Activated CD4-positive, alpha-beta T cell treated with anti-CD3 and anti-CD28 coated beads for 36 hours (primary cell): ENCODE results near the gene RIMBP2. TPM values are rescaled to one million over a fixed set of nuclear protein-coding genes. Genes with fewer than 3 reads are reported as not detected.

Experiments used
- ATAC-seq: fragments of 200-7000 bp; cut with Tn5 transposase; one replicate; pipeline ENCODE4 v1.10.0; 2021; ENCODE audit warnings: mild to moderate bottlenecking, moderate library complexity
- CTCF ChIA-PET: fragments of 350-600 bp; sonication (Branson Sonifier 250); formaldehyde crosslinking; loops from one replicate; lab custom pipeline; 2021; ENCODE audit warnings: antibody characterized with exemption; lab: Charles Lee
- POLR2A ChIA-PET: fragments of 350-600 bp; sonication (Branson Sonifier 250); formaldehyde crosslinking; loops from one replicate; lab custom pipeline; 2021; ENCODE audit warnings: antibody characterized with exemption, inconsistent platforms; lab: Charles Lee
- DNase-seq: peaks from one replicate; pipeline ENCODE4 v3.0.0-alpha.2; 2020
- H3K27ac Mint-ChIP-seq: one replicate; pipeline ENCODE4 v1.8.0; 2021; ENCODE audit warnings: mixed read lengths
- H3K27me3 Mint-ChIP-seq: one replicate; pipeline ENCODE4 v1.8.0; 2021; ENCODE audit warnings: mixed read lengths
- H3K36me3 Mint-ChIP-seq: one replicate; pipeline ENCODE4 v1.8.0; 2021; ENCODE audit warnings: low read depth, mixed read lengths
- H3K4me1 Mint-ChIP-seq: one replicate; pipeline ENCODE4 v1.8.0; 2021; ENCODE audit warnings: mixed read lengths
- H3K4me3 Mint-ChIP-seq: one replicate; pipeline ENCODE4 v1.8.0; 2021; ENCODE audit warnings: mild to moderate bottlenecking, moderate library complexity, mixed read lengths
- H3K9me3 Mint-ChIP-seq: one replicate; pipeline ENCODE4 v1.8.0; 2021; ENCODE audit warnings: low read depth, mixed read lengths
- intact Hi-C, 2 experiments: fragments of 100-400 bp; cut with DNase I in 1 of 2; cut with micrococcal nuclease in 1 of 2; formaldehyde crosslinking; loops; one replicate each; pipeline versions ENCODE4 v1.14.2 to v1.15.1; 2022 to 2024; cut with DNase I, micrococcal nuclease
- total RNA-seq, 2 experiments: library from RNA; stranded (reverse); gene quantifications; one replicate each; pipeline ENCODE4 v1.2.3, GENCODE V29; 2021

Gene RIMBP2
- total RNA-seq, 2 experiments from 2014 or later = not detected

DNA sequence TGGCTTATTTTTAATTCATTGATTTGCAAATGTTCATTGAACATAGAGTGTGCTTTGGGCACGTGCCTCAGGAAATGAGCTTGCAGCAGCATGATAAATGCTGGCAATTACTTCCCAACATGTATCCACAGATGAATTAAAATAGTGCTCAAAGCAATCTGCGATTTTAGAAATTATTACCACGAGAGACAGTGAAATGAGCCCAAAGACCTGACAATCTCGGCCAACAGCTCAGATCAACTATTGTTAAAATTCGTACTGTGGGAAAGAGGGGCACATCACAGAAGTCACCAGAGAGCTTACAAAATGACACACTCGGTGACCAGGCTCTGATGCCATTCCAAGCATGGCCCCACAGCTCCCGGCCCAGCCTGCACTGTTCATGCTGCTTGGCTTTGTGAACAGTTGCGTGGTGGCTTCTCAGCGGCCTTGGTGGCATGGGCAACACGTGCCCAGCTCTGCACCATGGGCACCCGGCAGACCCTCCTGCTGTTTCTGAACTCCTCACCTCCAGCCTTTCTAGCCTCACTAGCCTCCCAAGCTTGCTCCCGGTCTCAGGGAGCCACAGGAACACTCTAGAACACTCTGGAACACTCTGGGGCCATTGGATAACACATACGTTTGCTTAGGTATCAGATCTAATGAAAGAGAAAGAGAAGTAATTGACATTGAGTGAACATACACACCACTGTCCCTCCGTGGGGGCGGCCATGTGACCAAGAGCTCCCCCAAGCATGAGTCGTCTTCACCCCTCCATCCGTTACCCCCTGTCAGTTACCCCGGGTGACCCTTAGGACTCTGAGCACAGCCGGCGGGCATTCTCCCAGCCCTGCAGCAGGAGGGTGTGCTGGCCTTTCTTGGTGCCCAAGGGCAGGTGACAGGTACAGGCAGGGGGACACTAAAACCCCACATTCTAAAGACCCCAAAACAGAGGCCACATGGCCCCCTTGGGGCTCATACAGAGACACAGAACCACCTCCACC, 28.0 kb downstream of the RIMBP2 start:
- CTCF ChIA-PET = no interaction called here
- H3K9me3 Mint-ChIP-seq = no peaks in the 10 kb centered on the region

DNA sequence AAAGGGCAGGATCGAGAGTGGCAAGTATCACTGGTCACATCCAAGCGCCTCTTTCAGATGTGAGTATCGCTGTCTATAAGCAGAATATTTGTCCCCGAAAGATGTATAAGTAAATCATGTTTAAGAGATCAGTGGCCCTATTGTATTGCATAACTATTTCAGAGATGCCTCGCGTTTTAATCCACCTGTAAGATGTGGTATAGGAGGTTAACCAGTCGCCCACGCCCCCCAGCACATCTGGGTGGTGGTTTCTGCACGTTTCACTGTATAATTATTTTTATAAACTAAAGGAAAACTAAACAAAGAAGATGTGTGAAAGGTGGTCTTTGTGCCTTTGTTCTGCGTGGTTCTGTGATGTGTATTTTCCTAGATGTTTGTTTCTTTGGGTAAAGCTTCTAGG, 28.9 kb downstream of the RIMBP2 start:
- intact Hi-C loops = no loop called here
- Mint-ChIP-seq H3K27me3 (peaks cover 9% of the 10 kb centered on the region), H3K36me3 (no peaks in the 10 kb centered on the region), H3K4me3 (no peak overlapping the region), H3K27ac (no peak overlapping the region), H3K9me3 (no peaks in the 10 kb centered on the region), H3K4me1 (no peaks in the 10 kb centered on the region)
- ATAC-seq = no peak
- ChIA-PET POLR2A (no interaction called here), CTCF (no interaction called here)
- no peak for DNase-seq

More for the DNA sequence above, 28.0 kb downstream of the RIMBP2 start:
- no peaks in the 10 kb centered on the region for H3K36me3 Mint-ChIP-seq
- H3K4me3 Mint-ChIP-seq = no peak overlapping the region
- H3K4me1 Mint-ChIP-seq = no peaks in the 10 kb centered on the region
- intact Hi-C loops = no loop called here
- peaks cover 9% of the 10 kb centered on the region for H3K27me3 Mint-ChIP-seq
- DNase-seq = no peak
- H3K27ac Mint-ChIP-seq = no peak overlapping the region
- POLR2A ChIA-PET = no interaction called here
- no peak for ATAC-seq

DNA sequence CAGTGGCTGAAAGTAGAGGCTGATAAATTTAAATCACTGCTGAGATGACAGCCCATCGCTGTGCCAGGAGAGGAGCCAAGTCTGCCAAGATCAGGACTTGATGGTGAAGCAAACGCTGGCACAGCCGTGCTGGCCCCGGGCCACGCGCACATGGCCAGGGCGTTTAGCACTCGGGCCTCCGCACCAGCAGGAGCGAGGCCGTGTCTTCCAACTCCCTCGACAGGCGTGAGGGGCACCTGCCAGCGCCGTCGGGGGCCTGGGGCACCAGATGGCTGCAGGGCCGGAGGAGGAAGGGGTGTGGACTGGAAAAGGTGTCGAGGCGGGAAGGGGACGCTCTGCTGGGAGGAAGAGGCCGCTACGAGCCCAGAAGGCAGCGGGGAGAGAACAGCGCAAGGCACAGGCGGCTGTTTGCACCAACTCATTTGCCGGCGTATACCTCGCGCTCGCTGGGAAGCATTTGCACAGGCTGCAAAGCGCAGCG, 29.5 kb downstream of the RIMBP2 start:
- H3K4me1 Mint-ChIP-seq = no peaks in the 10 kb centered on the region
- H3K36me3 Mint-ChIP-seq = no peaks in the 10 kb centered on the region
- intact Hi-C loops = no loop called here
- no peaks in the 10 kb centered on the region for H3K9me3 Mint-ChIP-seq
- no peak for DNase-seq
- ChIA-PET CTCF (interaction anchor here (0.6 kb wide), 1 partner anchor 8 kb away, joined by 3 read pairs; no protein-coding TSS in a partner anchor), POLR2A (no interaction called here)
- H3K27me3 Mint-ChIP-seq = peaks cover 9% of the 10 kb centered on the region
- no peak for ATAC-seq
- no peak overlapping the region for H3K4me3 Mint-ChIP-seq
- no peak overlapping the region for H3K27ac Mint-ChIP-seq

DNA sequence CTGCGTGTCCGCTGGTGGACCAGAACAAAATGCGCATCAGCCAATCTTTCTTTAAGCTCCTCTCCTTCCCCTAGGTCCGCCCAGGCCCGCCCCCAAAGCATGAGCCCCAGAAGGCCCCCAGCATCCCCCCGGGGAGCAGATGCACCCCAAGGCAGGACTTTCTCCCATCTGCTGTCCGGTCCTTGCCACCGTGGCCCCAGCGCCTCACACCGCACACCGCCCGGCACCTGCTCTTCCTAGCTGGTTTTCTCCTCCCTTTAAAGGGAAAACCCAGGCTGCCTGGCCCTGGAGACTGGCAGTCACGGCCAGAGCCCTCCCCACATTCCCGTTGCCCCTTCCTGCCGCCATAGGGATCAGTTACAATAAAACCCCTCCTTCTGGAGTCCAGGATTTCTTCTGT, 30.2 kb downstream of the RIMBP2 start:
- POLR2A ChIA-PET = no interaction called here
- Mint-ChIP-seq H3K27ac (no peak overlapping the region), H3K9me3 (no peaks in the 10 kb centered on the region), H3K4me3 (no peak overlapping the region), H3K27me3 (peaks cover 9% of the 10 kb centered on the region), H3K36me3 (no peaks in the 10 kb centered on the region), H3K4me1 (no peaks in the 10 kb centered on the region)
- CTCF ChIA-PET = no interaction called here
- intact Hi-C loops = no loop called here
- DNase-seq (no peak), ATAC-seq (no peak)

DNA sequence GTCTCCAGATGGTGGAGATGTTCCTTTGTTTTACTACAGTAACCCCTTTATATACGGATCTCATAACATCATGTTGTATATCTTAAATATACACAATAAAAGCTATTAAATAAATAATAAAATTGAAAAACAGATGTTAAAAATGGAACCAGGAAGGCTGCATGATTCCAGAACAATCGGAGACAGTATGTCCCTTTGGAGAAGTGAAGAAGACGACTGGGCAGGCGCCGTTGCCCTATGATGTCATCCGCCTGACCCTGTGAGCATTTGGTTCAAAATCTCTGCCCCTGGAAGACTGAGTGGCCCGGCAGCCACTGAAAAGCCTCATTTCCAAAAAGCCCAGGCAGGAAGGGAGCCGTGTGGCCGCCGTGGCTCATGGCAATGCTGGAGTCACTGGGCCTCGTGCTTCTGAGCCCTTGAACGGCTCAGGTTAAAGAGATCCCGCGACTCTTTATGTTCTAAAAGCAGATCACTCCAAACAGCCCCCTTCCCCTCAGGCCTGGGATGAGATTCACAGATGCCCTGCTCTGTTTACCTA, 30.8 kb downstream of the RIMBP2 start:
- intact Hi-C loops = no loop called here
- Mint-ChIP-seq H3K27ac (no peak overlapping the region), H3K9me3 (no peaks in the 10 kb centered on the region), H3K4me1 (no peaks in the 10 kb centered on the region), H3K36me3 (no peaks in the 10 kb centered on the region), H3K4me3 (no peak overlapping the region), H3K27me3 (peaks cover 9% of the 10 kb centered on the region)
- no peak for ATAC-seq
- CTCF ChIA-PET = no interaction called here
- POLR2A ChIA-PET = no interaction called here
- DNase-seq = no peak

DNA sequence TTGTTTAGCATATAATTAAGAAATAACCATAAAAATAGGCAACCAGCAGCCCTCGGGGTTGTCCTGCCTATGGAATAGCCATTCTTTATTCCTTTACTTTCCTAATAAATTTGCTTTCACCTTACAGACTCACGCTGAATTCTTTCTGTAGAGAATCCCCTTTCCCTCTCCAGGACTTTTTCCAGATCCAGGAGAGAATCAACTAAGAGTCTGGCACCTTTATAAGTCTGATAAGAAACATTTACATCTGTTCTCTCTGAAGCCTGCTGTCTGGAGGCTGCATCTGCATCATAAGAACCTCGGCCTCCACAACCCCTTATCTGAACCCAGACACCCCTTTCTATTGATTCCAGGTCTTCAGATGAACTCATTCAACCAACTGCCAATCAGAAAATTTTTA, 32.3 kb downstream of the RIMBP2 start:
- intact Hi-C loops = no loop called here
- H3K27me3 Mint-ChIP-seq = peaks cover 9% of the 10 kb centered on the region
- ATAC-seq = no peak
- no peaks in the 10 kb centered on the region for H3K4me1 Mint-ChIP-seq
- CTCF ChIA-PET = no interaction called here
- no peak for DNase-seq
- H3K9me3 Mint-ChIP-seq = no peaks in the 10 kb centered on the region
- POLR2A ChIA-PET = no interaction called here
- no peak overlapping the region for H3K27ac Mint-ChIP-seq
- no peaks in the 10 kb centered on the region for H3K36me3 Mint-ChIP-seq
- no peak overlapping the region for H3K4me3 Mint-ChIP-seq

DNA sequence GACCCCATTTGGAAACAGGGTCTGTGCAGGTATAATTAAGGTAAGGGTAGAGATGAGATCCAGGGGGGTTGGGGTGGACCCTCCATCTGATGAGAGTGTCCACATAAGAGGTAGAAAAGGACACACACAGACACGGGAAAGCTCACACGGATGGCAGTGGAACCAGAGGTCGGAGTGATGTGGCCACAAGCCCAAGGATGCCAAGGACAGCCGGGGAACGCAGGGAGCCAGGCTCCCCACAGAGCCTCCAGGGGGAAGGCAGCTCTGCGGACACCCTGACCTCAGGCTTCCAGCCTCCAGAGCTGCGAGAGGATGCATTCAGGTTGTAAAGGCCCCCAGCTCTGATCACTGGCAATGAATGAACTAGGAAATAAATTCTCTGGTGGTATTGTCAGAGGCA, 33.0 kb downstream of the RIMBP2 start:
- Mint-ChIP-seq H3K27ac (no peak overlapping the region), H3K27me3 (peaks cover 7% of the 10 kb centered on the region), H3K4me1 (no peaks in the 10 kb centered on the region), H3K36me3 (no peaks in the 10 kb centered on the region), H3K4me3 (no peak overlapping the region), H3K9me3 (no peaks in the 10 kb centered on the region)
- no peak for DNase-seq
- ChIA-PET POLR2A (no interaction called here), CTCF (no interaction called here)
- ATAC-seq = no peak
- intact Hi-C loops = no loop called here

DNA sequence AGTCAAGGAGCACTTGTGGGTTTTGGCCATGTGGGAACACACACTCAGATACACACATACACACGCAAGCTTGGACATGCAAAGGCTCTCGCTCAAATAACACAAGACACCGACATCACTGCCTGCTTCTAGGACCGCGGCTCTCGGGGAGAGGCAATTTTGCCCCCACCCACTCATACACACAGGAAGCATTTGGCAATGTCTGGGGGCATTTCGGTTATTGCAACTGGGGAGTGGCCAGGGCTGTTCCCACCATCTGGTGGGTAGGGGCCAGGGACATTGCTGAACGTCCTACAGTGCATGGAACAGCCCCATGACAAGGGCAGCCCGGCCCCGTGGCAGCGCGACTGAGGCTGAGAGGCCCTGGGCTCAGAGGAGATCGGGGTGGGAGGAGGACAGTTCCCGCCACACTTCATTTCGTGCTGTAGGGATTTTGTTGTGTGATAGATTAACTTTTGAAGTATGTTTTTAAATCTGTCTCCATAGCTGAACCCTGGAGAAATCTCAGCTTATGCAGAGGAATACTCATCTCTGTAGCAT, 35.6 kb downstream of the RIMBP2 start:
- intact Hi-C loops = no loop called here
- no peak overlapping the region for H3K27ac Mint-ChIP-seq
- no peaks in the 10 kb centered on the region for H3K36me3 Mint-ChIP-seq
- ChIA-PET CTCF (no interaction called here), POLR2A (no interaction called here)
- H3K4me1 Mint-ChIP-seq = no peaks in the 10 kb centered on the region
- no peaks in the 10 kb centered on the region for H3K9me3 Mint-ChIP-seq
- DNase-seq (no peak), ATAC-seq (no peak)
- H3K4me3 Mint-ChIP-seq = no peak overlapping the region
- peaks cover 3% of the 10 kb centered on the region for H3K27me3 Mint-ChIP-seq

DNA sequence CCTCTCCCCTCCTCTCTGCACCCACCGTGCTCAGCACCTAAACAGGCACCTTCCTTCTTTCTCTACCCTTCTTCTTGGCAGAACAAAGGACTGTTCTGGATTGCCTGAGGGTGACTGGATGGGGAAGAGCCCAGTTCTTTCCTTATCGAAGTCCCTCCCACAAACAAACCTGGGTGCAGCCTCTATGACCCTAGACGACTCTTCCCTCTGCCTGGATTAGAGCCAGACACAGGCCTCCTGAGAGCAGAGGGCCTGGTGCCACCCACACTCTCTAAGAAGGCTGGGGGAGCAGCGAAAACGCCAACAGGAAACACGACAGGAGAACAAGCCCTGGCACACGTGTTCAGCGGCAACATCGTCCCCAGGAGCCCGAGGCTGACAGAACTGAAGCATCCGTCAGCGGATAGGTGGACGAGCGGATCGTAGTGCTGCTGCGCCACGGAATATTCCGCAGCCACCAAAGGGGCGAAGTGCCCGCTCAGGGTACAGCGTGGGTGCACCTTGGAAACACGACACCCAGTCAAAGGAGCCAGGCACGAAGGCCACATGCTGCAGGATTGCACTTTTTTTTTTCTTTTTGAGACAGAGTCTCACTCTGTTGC, 38.0 kb downstream of the RIMBP2 start:
- no peaks in the 10 kb centered on the region for H3K27me3 Mint-ChIP-seq
- no peak for DNase-seq
- POLR2A ChIA-PET = no interaction called here
- H3K4me3 Mint-ChIP-seq = no peak overlapping the region
- no peak overlapping the region for H3K27ac Mint-ChIP-seq
- intact Hi-C loops = no loop called here
- CTCF ChIA-PET = no interaction called here
- no peaks in the 10 kb centered on the region for H3K9me3 Mint-ChIP-seq
- no peaks in the 10 kb centered on the region for H3K36me3 Mint-ChIP-seq
- H3K4me1 Mint-ChIP-seq = no peaks in the 10 kb centered on the region
- no peak for ATAC-seq

DNA sequence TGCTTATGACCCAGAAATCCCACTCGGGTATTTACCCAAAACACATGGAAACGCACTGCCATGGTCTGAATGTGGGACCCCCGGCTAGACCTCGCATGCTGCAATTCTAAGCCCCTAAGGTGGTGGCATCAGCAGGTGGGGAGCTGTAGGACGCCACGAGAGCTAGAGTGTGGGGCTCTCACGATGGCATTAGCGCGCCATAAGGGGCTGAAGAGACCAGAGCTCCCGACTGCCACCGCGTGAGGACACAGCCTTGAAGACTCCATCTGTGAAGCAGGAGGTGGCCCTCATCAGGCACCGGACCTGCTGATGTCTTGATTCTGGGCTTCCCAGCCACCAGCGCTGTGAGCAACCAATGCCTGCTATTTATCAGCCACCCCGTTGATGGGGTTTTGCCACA, 40.3 kb downstream of the RIMBP2 start:
- no peaks in the 10 kb centered on the region for H3K9me3 Mint-ChIP-seq
- CTCF ChIA-PET = no interaction called here
- no peak for DNase-seq

DNA sequence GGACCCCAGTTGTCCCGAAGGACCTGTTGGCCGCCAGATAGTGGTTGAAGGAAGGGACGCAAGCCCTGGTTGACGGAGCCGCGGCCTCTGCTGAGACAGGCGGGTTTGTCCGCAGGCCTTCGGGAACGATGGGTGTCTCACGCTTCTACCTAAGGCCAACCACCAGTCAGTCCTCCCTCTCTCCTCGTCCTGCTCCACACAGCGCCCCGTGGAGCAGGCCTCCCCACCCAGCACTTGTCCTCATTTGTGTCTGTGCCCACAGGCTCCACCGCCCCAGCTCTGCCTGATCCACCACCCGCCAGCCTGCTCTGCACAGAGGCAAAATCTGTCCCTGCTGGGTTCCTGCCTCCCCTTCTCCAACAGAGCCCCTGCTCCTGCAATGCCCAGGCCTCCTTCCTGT, 41.0 kb downstream of the RIMBP2 start:
- no peak overlapping the region for H3K4me3 Mint-ChIP-seq
- ATAC-seq (no peak), DNase-seq (no peak)
- ChIA-PET CTCF (no interaction called here), POLR2A (no interaction called here)
- no peaks in the 10 kb centered on the region for H3K36me3 Mint-ChIP-seq
- no peaks in the 10 kb centered on the region for H3K27me3 Mint-ChIP-seq
- H3K9me3 Mint-ChIP-seq = no peaks in the 10 kb centered on the region
- H3K4me1 Mint-ChIP-seq = no peaks in the 10 kb centered on the region
- intact Hi-C loops = no loop called here
- no peak overlapping the region for H3K27ac Mint-ChIP-seq

More for the DNA sequence above, 40.3 kb downstream of the RIMBP2 start:
- H3K4me3 Mint-ChIP-seq = no peak overlapping the region
- POLR2A ChIA-PET = no interaction called here
- H3K27me3 Mint-ChIP-seq = no peaks in the 10 kb centered on the region
- no peak overlapping the region for H3K27ac Mint-ChIP-seq
- no peak for ATAC-seq
- H3K36me3 Mint-ChIP-seq = no peaks in the 10 kb centered on the region
- intact Hi-C loops = no loop called here
- no peaks in the 10 kb centered on the region for H3K4me1 Mint-ChIP-seq
